A673 (cell line): ENCODE results near the gene CDH1. TPM values are rescaled to one million over a fixed set of nuclear protein-coding genes. Genes with fewer than 3 reads are reported as not detected.
"Not testable (repeated sequence)": the region's sequence is repeated elsewhere in the genome, so short reads cannot be mapped to it uniquely, and the experiment has no call there.

Experiments
- BruUV-seq: library from RNA; stranded (reverse); fragments of 400-500 nt; replicated peaks from 2 replicates; lab custom pipeline; 2021; lab: Mats Ljungman, UMichigan
- CTCF ChIA-PET: fragments of 300-600 bp; sonication (Branson Sonifier 250); formaldehyde crosslinking; loops from one replicate; lab custom pipeline; 2022; ENCODE audit warnings: antibody characterized with exemption; lab: Charles Lee
- POLR2A ChIA-PET: fragments of 300-600 bp; sonication (Branson Sonifier 250); formaldehyde crosslinking; loops from one replicate; lab custom pipeline; 2022; ENCODE audit warnings: antibody characterized with exemption; ENCODE audit not compliant: low non-redundant PET; lab: Charles Lee
- DNase-seq: peaks from one replicate; pipeline ENCODE4 v3.0.0-alpha.2; 2015; ENCODE audit warnings: low spot score
- H3K27ac ChIP-seq: fragments of 200-600 bp; sonication (generic); 2 replicates; pipeline ENCODE4 v1.5.1; 2016; ENCODE audit warnings: mixed run types, low read depth, mild to moderate bottlenecking, mixed read lengths, antibody characterized with exemption, low read length; ENCODE audit not compliant: poor library complexity, severe bottlenecking
- H3K27me3 ChIP-seq: fragments of 200-600 bp; sonication (generic); replicated peaks from 2 replicates; pipeline ENCODE4 v1.6.1; 2017; ENCODE audit warnings: mixed run types, low read depth, mild to moderate bottlenecking, mixed read lengths, antibody characterized with exemption, low read length; ENCODE audit not compliant: insufficient read depth, poor library complexity
- H3K36me3 ChIP-seq: fragments of 200-600 bp; sonication (generic); 2 replicates; pipeline ENCODE4 v1.6.1; 2016; ENCODE audit warnings: mixed run types, mild to moderate bottlenecking, mixed read lengths, antibody characterized with exemption, low read length; ENCODE audit not compliant: insufficient read depth, poor library complexity, severe bottlenecking
- H3K4me1 ChIP-seq: fragments of 200-600 bp; sonication (generic); 2 replicates; pipeline ENCODE4 v1.6.1; 2017; ENCODE audit warnings: mixed run types, mild to moderate bottlenecking, mixed read lengths, antibody characterized with exemption, low read length; ENCODE audit not compliant: insufficient read depth, poor library complexity, severe bottlenecking
- H3K4me3 ChIP-seq: fragments of 200-600 bp; sonication (generic); 2 replicates; pipeline ENCODE4 v1.5.1; 2016; ENCODE audit warnings: low read depth, mixed run types, mild to moderate bottlenecking, mixed read lengths, low read length; ENCODE audit not compliant: poor library complexity, severe bottlenecking
- H3K9me3 ChIP-seq: fragments of 200-600 bp; sonication (generic); 2 replicates; pipeline ENCODE4 v1.6.1; 2016; ENCODE audit warnings: mixed run types, low read depth, mild to moderate bottlenecking, mixed read lengths, antibody characterized with exemption, low read length; ENCODE audit not compliant: poor library complexity, severe bottlenecking
- EZH2 ChIP-seq: fragments of 200-600 bp; sonication (generic); IDR thresholded peaks from 2 replicates; pipeline ENCODE4 v1.6.1; 2017; ENCODE audit warnings: borderline replicate concordance, low read depth, mild to moderate bottlenecking, mixed read lengths, antibody characterized with exemption, low read length; ENCODE audit not compliant: poor library complexity, severe bottlenecking
- intact Hi-C: fragments of 100-400 bp; cut with micrococcal nuclease; formaldehyde crosslinking; loops from one replicate; pipeline ENCODE4 v1.10.0; 2022; ENCODE audit not compliant: unreplicated experiment
- total RNA-seq: library from RNA; stranded (reverse); gene quantifications from 2 replicates; pipeline ENCODE4 v1.2.3, GENCODE V29; 2021
- TF ChIP-seq, protein P1 (sequence below): fragments of 300-800, 200-600 bp; sonication (generic); conservative IDR thresholded peaks from 2 replicates; pipeline ENCODE4 v1.5.1; 2017; ENCODE audit warnings: low read depth, mild to moderate bottlenecking, antibody characterized with exemption, low read length, moderate library complexity, mixed read lengths

Gene CDH1
- total RNA-seq, 1 experiment from 2014 or later: 0.06 TPM

DNA sequence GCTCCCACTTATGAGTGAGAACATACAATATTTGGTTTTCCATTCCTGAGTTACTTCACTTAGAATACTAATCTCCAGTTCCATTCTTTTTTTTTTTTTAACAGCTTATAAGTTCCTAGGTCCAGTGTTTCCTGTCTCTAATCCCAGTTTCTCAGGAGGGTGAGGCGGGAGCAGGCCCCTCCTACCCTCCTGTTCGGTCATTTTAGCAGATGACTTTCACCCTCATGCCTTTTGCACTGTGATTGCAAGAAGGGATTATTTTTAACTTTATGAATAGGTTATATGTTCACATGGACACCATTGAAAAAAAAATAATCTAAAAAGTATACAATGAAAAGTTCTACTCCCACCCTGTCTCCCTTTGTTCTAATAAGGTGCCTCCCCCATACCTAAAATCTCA, 47.6 kb downstream of the CDH1 start:
- Histone ChIP-seq H3K27ac (no peak overlapping the region), H3K27me3 (no peaks in the 10 kb centered on the region), H3K4me1 (no peaks in the 10 kb centered on the region), H3K9me3 (no peaks in the 10 kb centered on the region), H3K4me3 (no peak overlapping the region), H3K36me3 (no peaks in the 10 kb centered on the region)
- TF ChIP-seq, protein P1, sequence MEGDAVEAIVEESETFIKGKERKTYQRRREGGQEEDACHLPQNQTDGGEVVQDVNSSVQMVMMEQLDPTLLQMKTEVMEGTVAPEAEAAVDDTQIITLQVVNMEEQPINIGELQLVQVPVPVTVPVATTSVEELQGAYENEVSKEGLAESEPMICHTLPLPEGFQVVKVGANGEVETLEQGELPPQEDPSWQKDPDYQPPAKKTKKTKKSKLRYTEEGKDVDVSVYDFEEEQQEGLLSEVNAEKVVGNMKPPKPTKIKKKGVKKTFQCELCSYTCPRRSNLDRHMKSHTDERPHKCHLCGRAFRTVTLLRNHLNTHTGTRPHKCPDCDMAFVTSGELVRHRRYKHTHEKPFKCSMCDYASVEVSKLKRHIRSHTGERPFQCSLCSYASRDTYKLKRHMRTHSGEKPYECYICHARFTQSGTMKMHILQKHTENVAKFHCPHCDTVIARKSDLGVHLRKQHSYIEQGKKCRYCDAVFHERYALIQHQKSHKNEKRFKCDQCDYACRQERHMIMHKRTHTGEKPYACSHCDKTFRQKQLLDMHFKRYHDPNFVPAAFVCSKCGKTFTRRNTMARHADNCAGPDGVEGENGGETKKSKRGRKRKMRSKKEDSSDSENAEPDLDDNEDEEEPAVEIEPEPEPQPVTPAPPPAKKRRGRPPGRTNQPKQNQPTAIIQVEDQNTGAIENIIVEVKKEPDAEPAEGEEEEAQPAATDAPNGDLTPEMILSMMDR: no peak
- TF ChIP-seq EZH2: no peak
- CTCF ChIA-PET: no interaction called here
- intact Hi-C loops: no loop called here
- no peak for DNase-seq
- POLR2A ChIA-PET: no interaction called here
- no TSS peak for BruUV-seq

DNA sequence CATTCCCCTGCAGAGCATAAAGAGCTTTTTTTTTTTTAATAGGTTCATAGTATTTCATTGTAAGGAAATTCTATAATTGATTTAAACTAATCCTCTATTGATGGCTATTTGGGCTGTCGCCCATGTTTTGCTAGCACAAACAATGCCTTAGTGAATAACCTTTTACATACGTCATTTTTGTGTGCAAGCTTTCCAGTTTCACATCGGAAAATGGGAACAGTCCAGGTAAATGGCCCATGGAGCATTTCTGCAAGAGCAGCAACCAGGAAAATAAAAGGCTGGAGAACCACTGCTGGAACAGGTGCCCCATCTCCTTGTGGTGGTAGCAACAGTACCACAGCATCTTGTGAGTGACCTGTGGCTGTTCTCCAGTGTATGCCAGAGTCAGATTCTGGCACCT, 48.6 kb downstream of the CDH1 start:
- ChIA-PET CTCF (no interaction called here), POLR2A (no interaction called here)
- no peaks in the 10 kb centered on the region for H3K36me3 ChIP-seq
- intact Hi-C loops: no loop called here
- no peak overlapping the region for H3K27ac ChIP-seq
- H3K4me3 ChIP-seq: no peak overlapping the region
- no peaks in the 10 kb centered on the region for H3K27me3 ChIP-seq
- no TSS peak for BruUV-seq
- no peaks in the 10 kb centered on the region for H3K4me1 ChIP-seq
- TF ChIP-seq, protein P1: no peak
- TF ChIP-seq EZH2: no peak
- no peak for DNase-seq
- H3K9me3 ChIP-seq: no peaks in the 10 kb centered on the region

DNA sequence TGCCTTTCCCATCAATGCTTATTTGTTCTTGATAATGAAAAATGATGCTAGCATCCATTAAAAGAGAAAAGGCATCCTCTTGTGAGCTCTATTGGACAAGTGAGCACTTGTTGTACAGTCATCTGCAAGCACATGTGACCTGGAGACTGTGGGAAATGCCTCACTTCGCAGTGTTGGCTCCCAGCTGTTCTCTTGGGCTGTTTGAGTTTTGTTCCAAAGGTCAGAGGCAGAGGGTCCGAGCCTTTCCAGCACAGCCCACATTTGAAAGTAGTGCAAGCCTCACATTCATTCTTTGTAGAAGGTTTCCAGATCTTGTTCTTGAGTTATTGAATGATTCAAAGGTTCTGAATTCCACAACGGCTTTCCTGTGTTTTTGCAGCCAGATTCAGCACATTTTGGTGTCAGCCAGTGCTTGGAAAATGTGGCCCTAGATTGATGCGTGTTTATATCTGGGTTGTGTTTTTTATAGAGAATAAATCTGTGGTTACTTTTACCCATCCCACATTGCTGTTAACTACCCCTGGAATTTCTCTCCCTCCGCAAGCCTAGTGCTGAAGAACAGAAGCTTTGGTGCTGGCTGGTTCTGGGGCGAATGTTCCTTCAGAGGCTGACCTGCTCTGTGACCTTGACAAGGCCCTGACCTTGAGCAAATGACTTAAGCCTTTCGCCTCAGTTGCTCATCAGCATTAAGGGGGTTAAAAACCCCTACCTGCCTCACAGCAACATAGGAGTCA, 49.8 kb downstream of the CDH1 start:
- H3K4me1 ChIP-seq: no peaks in the 10 kb centered on the region
- TF ChIP-seq, protein P1: no peak
- no peak for TF ChIP-seq EZH2
- no TSS peak for BruUV-seq
- H3K9me3 ChIP-seq: no peaks in the 10 kb centered on the region
- H3K27me3 ChIP-seq: no peaks in the 10 kb centered on the region
- no peak for DNase-seq
- H3K27ac ChIP-seq: no peak overlapping the region
- CTCF ChIA-PET: no interaction called here
- H3K36me3 ChIP-seq: no peaks in the 10 kb centered on the region
- no peak overlapping the region for H3K4me3 ChIP-seq
- intact Hi-C loops: no loop called here
- POLR2A ChIA-PET: no interaction called here

DNA sequence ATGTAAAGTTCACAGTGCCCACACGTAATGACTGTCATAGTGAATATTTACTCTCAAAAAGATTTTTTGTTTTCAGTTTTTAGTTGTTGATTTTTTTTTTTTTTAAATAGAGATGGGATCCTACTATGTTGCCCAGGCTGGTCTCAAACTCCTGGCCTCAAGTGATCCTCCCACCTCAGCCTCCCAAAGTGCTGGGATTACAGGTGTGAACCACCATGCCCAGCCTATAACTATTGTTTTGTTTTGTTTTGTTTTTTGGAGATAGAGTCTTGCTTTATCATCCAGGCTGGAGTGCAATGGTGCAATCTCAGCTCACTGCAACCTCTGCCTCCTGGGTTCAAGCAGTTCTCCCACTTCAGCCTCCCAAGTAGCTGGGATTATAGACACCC, 50.3 kb downstream of the CDH1 start:
- H3K9me3 ChIP-seq, H3K27me3 ChIP-seq, H3K36me3 ChIP-seq, intact Hi-C loops, H3K4me3 ChIP-seq, DNase-seq, CTCF ChIA-PET, H3K27ac ChIP-seq, POLR2A ChIA-PET, H3K4me1 ChIP-seq, BruUV-seq: not testable (repeated sequence)
